HL-60 (cell line): ENCODE results near the gene RABGEF1.

ENCODE experiments used
- DNase-seq, 2 experiments: peaks; one replicate each; pipeline ENCODE4 v3.0.0-alpha.2; 2010 to 2020; ENCODE audit warnings: low read depth in 1 of 2, low spot score in 1 of 2
- H3K27ac ChIP-seq: fragments of 250-450 bp; sonication (Bioruptor Pico); replicated peaks from 2 replicates; pipeline ENCODE4 v1.5.1; 2020; ENCODE audit warnings: mild to moderate bottlenecking, moderate library complexity
- H3K27me3 ChIP-seq: fragments of 250-450 bp; sonication (Bioruptor Pico); 2 replicates; pipeline ENCODE4 v1.5.1; 2021; ENCODE audit warnings: mild to moderate bottlenecking, moderate library complexity; ENCODE audit not compliant: insufficient read depth, poor library complexity, severe bottlenecking
- H3K4me3 ChIP-seq: replicated peaks from 2 replicates; pipeline ENCODE4 v1.5.1; 2011; ENCODE audit warnings: mild to moderate bottlenecking, control low read depth, low read length; ENCODE audit not compliant: insufficient read depth
- CTCF ChIP-seq: IDR thresholded peaks from one replicate; pipeline ENCODE4 v1.5.1; 2011; ENCODE audit warnings: low read length, control low read depth, inconsistent platforms; ENCODE audit not compliant: insufficient read depth
- GABPA ChIP-seq: IDR thresholded peaks from 2 replicates; pipeline ENCODE4 v1.6.1; 2012; ENCODE audit warnings: low read depth
- POLR2AphosphoS5 ChIP-seq: IDR thresholded peaks from 2 replicates; pipeline ENCODE4 v1.6.1; 2012; ENCODE audit warnings: low read depth
- SPI1 ChIP-seq: IDR thresholded peaks from 2 replicates; pipeline ENCODE4 v1.6.1; 2012; ENCODE audit warnings: low read depth, mild to moderate bottlenecking, borderline replicate concordance
- TF ChIP-seq, protein P1 (sequence below): IDR thresholded peaks from 2 replicates; pipeline ENCODE4 v1.6.1; 2012; ENCODE audit warnings: low read depth; ENCODE audit not compliant: insufficient replicate concordance

RABGEF1 gene

GRCh38 chr7:66859339-66859738 is 118.8 kb downstream of the RABGEF1 start:
- Histone ChIP-seq H3K27ac (no peak overlapping the region), H3K27me3 (no peaks in the 10 kb centered on the region), H3K4me3 (no peak overlapping the region)
- no peak for DNase-seq
- no peak for TF ChIP-seq POLR2AphosphoS5
- TF ChIP-seq GABPA: no peak
- TF ChIP-seq, protein P1, sequence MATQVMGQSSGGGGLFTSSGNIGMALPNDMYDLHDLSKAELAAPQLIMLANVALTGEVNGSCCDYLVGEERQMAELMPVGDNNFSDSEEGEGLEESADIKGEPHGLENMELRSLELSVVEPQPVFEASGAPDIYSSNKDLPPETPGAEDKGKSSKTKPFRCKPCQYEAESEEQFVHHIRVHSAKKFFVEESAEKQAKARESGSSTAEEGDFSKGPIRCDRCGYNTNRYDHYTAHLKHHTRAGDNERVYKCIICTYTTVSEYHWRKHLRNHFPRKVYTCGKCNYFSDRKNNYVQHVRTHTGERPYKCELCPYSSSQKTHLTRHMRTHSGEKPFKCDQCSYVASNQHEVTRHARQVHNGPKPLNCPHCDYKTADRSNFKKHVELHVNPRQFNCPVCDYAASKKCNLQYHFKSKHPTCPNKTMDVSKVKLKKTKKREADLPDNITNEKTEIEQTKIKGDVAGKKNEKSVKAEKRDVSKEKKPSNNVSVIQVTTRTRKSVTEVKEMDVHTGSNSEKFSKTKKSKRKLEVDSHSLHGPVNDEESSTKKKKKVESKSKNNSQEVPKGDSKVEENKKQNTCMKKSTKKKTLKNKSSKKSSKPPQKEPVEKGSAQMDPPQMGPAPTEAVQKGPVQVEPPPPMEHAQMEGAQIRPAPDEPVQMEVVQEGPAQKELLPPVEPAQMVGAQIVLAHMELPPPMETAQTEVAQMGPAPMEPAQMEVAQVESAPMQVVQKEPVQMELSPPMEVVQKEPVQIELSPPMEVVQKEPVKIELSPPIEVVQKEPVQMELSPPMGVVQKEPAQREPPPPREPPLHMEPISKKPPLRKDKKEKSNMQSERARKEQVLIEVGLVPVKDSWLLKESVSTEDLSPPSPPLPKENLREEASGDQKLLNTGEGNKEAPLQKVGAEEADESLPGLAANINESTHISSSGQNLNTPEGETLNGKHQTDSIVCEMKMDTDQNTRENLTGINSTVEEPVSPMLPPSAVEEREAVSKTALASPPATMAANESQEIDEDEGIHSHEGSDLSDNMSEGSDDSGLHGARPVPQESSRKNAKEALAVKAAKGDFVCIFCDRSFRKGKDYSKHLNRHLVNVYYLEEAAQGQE: no peak
- no peak for TF ChIP-seq SPI1
- no peak for TF ChIP-seq CTCF

DNA sequence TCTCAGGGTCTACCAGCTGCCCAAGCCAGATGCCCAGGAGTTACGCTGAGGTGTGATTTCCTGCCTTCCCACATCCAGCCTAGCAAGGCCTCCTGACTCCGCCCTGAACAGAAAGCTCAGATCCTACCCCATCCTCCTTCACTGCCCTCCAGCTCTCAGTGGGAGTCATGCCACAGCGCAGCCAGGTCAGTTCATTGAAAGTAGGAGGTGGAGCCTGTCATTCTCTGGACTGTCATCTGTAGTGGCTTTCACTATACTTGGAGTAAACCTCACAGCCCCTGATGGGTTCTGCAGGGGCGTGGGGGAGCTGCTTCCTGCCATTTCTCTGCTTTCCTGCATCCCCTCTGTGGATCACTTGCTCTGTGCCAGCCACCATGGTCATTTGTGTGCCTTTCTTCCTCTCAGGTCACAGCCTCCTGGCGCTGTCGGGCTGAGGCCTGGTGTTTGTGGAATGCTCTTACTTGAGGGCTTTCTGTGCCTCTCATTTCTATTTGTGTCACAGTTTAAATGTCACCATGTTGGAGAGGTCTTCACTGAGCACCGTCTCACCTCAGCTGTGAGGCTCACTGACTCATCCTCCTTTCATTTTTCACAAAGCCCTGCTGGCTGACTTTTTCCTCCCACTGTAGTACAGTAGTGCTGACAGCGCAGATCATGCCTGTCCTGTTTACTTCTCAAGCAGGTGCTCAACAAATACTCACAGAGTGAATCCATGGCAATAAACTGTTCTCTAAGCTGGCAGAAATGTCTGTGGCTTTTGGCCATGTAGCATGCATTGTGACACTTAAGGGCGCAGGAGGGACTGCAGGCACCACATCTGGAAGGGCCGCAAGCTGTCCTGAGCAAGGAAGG is 119.5 kb downstream of the RABGEF1 start:
- H3K27ac ChIP-seq: no peak overlapping the region
- no peak for TF ChIP-seq SPI1
- no peak for TF ChIP-seq CTCF
- no peak for TF ChIP-seq POLR2AphosphoS5
- TF ChIP-seq, protein P1: no peak
- no peak for TF ChIP-seq GABPA
- DNase-seq: no peak

GRCh38 chr7:66860767-66861166 is 120.2 kb downstream of the RABGEF1 start:
- Histone ChIP-seq H3K27ac (no peak overlapping the region), H3K4me3 (no peak overlapping the region), H3K27me3 (no peaks in the 10 kb centered on the region)
- no peak for DNase-seq
- TF ChIP-seq SPI1 (no peak), GABPA (no peak), CTCF (no peak), POLR2AphosphoS5 (no peak)
- TF ChIP-seq, protein P1: no peak

More for the DNA sequence above, 119.5 kb downstream of the RABGEF1 start:
- Histone ChIP-seq H3K4me3 (no peak overlapping the region), H3K27me3 (no peaks in the 10 kb centered on the region)
